Dermis microvascular lymphatic vessel endothelial cell (primary cell): ENCODE results near the gene ZNF658. TPM values are rescaled to one million over a fixed set of nuclear protein-coding genes. Genes with fewer than 3 reads are reported as not detected.
"Not testable (repeated sequence)": the region's sequence is repeated elsewhere in the genome, so short reads cannot be mapped to it uniquely, and the experiment has no call there.

ENCODE experiments used
- DNase-seq, 2 donors: peaks; one replicate each; pipeline versions ENCODE4 v3.0.0 to v3.0.0-alpha.2; 2010; ENCODE audit warnings: low read depth in 2 of 2
- total RNA-seq: library from RNA; depleted of rRNA; stranded (reverse); fragments of >200 nt; gene quantifications from 2 replicates; pipeline ENCODE4 v1.2.1, GENCODE V29; 2014

ZNF658 gene
- 4.8 and 5.0 TPM in 2 replicates for total RNA-seq

DNA sequence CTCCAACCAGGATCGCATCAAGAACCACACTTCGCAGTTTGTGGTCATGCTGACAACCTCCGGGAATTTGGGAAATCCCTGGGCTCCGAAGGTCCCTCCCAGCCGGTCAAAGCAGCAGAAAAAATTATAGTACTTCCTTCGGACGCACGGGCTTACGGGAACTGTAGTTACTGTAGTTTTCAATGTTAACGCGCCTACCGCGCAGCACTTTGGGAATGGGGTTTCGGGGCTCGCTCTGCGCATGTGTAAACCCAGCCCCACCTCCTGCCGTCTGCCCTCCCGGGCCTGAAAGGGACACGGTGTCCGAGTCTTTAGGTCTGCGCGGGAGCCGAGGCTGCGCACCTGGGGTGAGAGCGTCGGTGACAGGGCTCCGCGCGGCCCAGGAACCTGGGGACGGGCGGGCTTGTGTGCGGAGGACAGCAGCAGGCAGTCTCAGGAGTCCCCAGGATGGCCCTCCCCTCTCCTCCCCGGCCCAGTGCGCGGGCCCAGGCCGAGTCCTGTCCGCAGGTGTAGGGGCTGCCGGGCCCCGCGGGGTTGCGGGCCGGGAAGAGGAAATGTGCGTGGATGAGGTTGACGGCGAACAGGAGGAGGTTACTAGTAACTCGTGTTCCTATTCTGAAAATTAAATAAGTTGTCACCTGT is at the start of gene ZNF658:
Gene ZNF658 (plus strand): TSS at position 236 of the 642 bp plus-strand sequence. CDS start 2,837 bp downstream, outside the sequence.
- peak in 1 of 2 donors; percentile 90 for DNase-seq

- DNase-seq, result not testable (repeated sequence)
Measured at GRCh38 chr9:66861732-66862131, 38.8 kb upstream of the ZNF658 start.

DNA sequence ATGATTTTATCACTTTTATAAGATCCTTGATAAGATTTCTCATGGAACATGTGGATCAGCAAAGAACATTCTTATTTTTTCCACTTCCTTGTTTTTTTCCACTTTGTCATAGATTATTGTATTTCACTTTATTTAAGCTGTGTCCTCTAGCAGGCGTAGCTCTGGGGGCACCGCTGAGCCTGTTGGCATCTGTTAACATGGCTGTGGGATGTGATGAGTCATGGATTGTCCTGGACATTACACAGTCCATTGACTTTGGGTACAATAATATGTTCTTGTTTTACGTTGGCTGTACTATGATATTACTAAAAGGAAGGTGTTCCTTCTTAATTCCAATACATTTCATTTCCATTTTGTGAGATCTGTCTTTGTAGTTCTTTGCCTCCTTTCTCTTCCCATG is 31.9 kb upstream of the ZNF658 start:
- DNase-seq, result not testable (repeated sequence)

- not testable (repeated sequence) for DNase-seq
Measured at GRCh38 chr9:66880605-66881004, 19.9 kb upstream of the ZNF658 start.

DNA sequence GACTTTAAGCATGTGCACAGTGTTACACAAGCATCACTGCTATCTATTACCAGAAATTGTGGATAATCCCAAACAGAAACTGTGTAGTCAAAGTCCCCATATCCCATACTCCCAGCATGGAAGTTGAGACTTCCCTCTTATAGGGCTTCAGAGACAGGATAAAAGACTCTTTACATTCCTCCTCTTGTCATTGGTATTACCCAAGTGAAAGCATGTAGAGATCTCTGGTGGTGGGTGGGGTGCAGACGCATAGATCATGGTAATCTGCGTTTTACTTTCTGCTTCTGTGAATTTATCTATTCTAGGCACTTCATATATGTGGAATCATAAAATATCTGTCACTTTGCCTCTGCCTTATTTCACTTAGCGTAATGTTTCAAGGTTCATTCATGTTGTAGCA is 18.7 kb upstream of the ZNF658 start:
- not testable (repeated sequence) for DNase-seq

DNA sequence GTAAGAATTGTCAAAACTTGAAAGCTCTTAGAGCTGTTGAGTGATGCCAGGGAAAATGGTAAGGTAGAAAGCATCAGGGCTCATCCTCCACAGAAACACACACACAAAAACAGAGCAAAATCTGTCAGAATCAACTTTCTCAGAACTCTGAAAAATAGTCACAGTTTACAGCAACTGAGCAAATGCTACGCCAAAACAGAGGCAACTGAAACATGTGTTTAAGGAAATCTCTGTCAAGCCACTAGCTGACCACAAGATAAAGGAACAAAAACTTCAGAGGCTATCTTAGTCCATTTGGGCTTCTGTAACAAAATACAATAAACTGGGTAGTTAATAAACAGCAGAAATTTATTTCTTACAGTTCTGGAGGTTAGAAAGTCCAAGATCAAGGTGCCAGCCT is 10.2 kb upstream of the ZNF658 start:
- not testable (repeated sequence) for DNase-seq

- peak in 1 of 2 donors; percentile 0 for DNase-seq
Measured at GRCh38 chr9:66901141-66901540, 616 bp downstream of the ZNF658 start.

DNA sequence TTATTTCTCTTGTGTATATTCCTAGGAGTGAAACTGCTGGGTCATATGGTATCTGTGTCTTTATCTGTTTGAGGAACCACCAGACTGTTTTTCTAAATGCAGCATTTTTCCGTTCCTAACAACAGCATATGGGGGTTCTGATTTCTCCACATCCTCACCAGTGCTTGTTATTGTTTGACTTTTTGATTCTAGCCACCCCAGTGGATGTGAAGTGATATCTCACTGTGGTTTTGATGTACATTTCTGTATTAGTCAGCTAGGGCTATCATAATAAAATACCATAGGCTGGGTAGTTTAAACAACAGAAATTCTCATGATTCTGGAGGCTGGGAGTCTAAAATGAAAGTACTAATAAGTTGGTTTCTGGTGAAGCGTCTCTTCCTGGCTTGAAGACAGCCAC is 9.0 kb downstream of the ZNF658 start:
- not testable (repeated sequence) for DNase-seq

- DNase-seq, result not testable (repeated sequence)
Measured at GRCh38 chr9:66920072-66920471, 19.5 kb downstream of the ZNF658 start.

GRCh38 chr9:66936194-66936870 is 35.8 kb downstream of the ZNF658 start:
- not testable (repeated sequence) for DNase-seq

GRCh38 chr9:66937662-66938061 is 37.1 kb downstream of the ZNF658 start:
- peak in 1 of 2 donors; percentile 6 for DNase-seq

GRCh38 chr9:66938322-66938721 is 37.8 kb downstream of the ZNF658 start:
- DNase-seq, result not testable (repeated sequence)

- peak in 1 of 2 donors; percentile 7 for DNase-seq
Measured at GRCh38 chr9:66939878-66940830, 39.6 kb downstream of the ZNF658 start.

GRCh38 chr9:66942400-66943155 is 42.1 kb downstream of the ZNF658 start:
- DNase-seq, result peak; percentile 45 to 87

GRCh38 chr9:66952576-66952975 is 52.1 kb downstream of the ZNF658 start:
- DNase-seq, result peak in 1 of 2 donors; percentile 1

Other genes starting within 250 kb of the ZNF658 start
- gene SPATA31A3, start 91.8 kb downstream of the ZNF658 start, total RNA-seq, result not detected in 2 replicates